Stimulated activated CD4-positive, alpha-beta T cell treated with anti-CD3 and anti-CD28 coated beads, TNF-alpha, amount 100 ng/mL, for 1 hour (primary cell): ENCODE results near the gene MPRIP.

Experiments used
- DNase-seq, 3 donors: peaks; one replicate each; pipeline ENCODE4 v3.0.0-alpha.2; 2020; ENCODE audit warnings: low read depth in 3 of 3, low spot score in 1 of 3

MPRIP gene

GRCh38 chr17:17050346-17051345 is 8.4 kb downstream of the MPRIP start:
- no peak for DNase-seq

DNA sequence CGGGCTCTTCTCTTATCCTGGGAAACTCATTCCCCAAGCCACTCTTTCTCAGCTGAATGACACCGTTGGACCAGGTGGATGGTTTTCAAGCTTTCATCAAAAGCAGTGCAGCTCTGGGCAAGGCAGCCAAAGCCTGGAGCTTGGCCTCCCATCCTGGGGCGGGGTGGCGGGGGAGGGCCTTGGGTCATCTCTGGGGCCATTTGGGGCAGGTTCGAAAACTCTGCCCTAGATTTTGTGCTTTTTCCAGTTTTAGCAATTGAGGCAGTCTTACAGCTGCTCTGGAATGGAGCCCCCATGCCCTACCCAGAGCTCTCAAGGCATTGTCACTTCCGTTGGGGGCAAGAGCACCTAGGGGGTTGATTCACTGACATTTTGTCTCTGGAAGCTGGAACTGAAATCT is 9.1 kb downstream of the MPRIP start:
- no peak for DNase-seq

- no peak for DNase-seq
These were observed 9.7 kb downstream of the MPRIP start for GRCh38 chr17:17051791-17052461.

- DNase-seq, result no peak
These were observed 10.4 kb downstream of the MPRIP start for GRCh38 chr17:17052462-17053221.

GRCh38 chr17:17053446-17054379 is 11.5 kb downstream of the MPRIP start:
- DNase-seq, result no peak

- no peak for DNase-seq
These were observed 12.4 kb downstream of the MPRIP start for GRCh38 chr17:17054636-17055035.

DNA sequence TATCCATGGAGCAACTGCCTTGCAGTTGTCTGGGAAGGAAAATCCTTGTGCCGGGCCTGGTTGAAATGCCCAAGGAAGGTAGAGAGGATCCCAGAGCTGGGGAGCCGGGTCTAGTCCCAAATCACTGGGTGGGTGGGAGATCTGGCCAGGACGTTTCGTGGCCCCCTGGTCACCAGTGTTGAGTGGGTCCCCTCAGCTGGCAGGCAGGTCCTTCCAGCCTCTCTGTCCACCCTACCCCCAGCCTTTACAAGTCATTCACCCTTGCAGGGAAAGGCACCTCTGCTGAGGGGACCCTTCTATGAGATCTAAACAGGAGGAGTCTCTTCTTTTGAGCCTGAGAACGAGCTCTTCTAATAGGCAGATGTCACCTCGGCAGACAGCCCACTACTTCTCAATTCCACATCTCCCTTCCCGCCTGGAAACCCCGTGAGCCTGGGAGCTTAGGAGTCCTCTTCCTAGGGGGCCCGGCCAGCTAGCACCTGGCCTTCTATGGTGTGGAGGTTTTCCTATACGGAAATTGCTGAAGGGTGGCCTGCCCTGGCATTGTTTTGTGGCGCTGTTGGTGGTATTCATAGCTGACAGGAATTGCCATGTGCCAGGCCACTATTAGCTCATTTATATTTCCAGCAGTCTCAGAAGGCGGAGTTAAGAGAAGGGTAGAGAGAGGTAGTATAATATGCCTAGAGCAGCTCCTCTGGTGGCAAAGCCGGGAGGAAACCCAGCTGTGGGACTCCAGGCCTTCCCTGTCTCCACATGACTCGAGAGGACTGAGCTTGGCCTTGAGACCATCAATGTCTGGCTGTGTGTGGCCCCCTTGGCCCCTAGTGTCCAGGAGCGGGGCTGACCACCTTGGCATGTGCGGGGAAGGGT is 13.3 kb downstream of the MPRIP start:
- no peak for DNase-seq

DNA sequence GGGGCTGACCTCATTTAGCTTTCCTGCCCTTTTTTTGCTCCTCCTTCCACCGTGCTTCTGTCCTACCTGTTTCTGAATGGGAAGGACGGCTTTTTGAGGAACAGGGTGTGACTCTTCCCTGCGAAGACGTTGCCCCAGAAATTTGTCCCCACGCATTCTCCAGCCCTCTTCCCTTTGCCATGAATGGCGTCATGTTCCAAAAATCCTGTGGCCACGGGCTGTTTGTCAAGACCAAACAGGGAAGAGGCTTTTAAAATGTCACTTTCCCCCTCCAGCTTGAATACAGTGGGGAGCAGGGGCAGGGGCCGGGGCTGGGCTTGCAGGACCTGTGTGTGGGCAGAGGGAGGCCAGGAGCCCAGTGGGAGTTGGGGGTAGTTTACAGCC is 13.9 kb downstream of the MPRIP start:
- no peak for DNase-seq

- no peak for DNase-seq
These were observed 14.8 kb downstream of the MPRIP start for GRCh38 chr17:17057057-17057551.

DNA sequence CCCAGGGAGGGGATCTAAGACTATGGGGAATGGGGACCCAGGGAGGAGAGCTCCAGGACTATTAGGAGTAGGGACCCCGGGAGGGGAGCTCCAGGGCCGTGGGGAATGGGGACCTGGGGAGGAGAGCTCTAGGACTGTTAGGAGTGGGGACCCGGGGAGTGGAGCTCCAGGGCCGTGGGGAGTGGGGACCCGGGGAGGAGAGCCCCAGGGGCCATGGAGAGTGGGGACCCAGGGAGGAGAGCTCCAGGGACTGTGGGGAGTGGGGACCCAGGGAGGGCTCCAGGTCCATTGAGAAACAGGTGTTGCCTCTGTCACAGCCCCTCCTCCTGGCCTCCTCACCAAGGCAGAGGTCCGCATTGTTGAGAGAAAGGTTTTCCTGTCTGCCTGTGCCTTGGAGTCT is 16.0 kb downstream of the MPRIP start:
- DNase-seq, result no peak

DNA sequence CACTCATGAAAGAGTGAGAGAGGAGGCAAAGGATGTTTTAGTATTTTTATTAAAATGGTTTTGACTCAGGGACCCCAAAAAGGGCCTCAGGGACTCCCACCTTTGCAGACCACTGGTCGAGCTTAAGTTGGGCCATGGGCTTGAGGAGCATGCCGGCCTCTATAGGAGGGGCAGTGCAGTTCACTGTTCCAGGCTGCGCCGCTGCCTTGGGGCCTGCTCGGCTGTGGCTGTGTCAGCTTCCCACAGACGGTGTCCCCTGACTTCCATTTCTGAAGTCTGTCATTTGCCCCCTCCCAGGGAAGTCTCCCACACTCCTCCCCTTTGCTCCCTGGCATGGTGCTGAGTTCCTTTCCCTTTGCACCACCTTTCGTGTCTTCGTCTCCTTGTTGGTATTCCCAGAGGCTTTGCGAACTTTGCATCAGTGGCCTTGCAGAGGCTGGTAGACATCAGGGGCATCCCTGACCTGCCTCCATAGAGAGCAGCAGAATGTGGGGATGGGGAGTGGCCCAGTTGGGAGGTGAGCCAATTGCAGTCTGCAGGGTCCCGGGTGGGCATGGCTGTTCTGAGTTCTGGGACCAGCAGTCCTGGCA is 17.1 kb downstream of the MPRIP start:
- DNase-seq, result no peak

- no peak for DNase-seq
These were observed 18.0 kb downstream of the MPRIP start for GRCh38 chr17:17060001-17060922.

GRCh38 chr17:17060930-17061329 is 18.7 kb downstream of the MPRIP start:
- DNase-seq, result no peak

GRCh38 chr17:17061516-17061915 is 19.3 kb downstream of the MPRIP start:
- no peak for DNase-seq

DNA sequence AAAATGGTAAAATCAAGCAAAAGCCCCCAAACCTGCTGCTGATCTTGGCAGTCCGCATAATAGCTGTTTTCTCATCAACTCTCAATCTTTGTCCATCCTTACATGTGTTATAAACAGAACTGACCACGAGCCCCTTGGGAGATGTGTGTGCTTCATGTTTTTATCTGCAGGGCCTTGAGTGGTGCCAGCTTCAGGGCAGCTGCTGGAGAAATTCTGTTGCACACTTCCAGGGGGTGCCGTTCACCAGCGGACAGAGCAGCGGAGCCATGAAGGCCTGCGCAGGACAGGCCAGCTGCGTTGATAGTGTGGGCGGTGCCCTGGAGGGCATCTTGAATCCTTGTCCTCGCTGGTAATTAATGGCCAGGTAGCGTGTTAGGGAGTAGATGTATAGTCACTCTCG is 20.1 kb downstream of the MPRIP start:
- DNase-seq, result no peak

GRCh38 chr17:17062866-17063265 is 20.6 kb downstream of the MPRIP start:
- DNase-seq, result no peak

DNA sequence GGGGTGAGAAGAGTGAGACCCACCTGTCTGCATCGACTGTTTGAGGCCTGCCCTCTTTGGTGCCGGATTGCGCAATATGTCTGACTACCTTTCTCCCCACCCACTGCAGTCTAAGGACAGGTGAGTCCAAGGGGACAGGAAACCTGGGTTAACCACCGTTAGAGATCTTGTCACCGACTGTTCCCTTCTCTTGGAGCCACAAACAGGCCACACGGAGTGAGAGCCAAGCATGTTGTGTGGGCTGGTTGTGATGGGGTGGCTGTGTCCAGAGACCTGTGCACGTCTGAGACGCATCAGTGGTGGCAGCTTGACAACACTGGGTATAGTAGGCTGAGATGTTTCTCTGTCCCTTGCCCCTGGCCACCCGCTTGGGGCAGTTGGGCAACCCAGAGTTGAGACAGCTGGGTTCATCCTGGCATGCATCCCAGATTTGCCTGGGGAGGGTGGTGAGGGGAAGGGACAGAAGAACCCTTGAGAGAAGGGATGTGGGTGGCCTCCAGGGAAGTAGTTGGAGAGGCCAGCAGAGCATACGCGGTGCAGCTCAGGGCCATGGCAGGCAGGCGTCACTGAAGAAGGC is 21.4 kb downstream of the MPRIP start:
- no peak for DNase-seq

- DNase-seq, result no peak
These were observed 22.1 kb downstream of the MPRIP start for GRCh38 chr17:17064322-17064721.
